GM18505 (cell line): ENCODE data around the gene PRDM11.
A peak's percentile ranks its signal among the peaks of the same experiment; 100 is the strongest.

Source experiments
- ATAC-seq: cut with Tn5 transposase; IDR thresholded peaks from one replicate; pipeline ENCODE4 v1.9.1; 2021; ENCODE audit not compliant: unreplicated experiment
- POLR2A ChIP-seq: IDR thresholded peaks from 4 replicates; pipeline ENCODE4 v1.6.1; 2011; ENCODE audit warnings: borderline replicate concordance; ENCODE audit not compliant: insufficient read depth, insufficient read length; ENCODE audit errors: extremely low read depth

The PRDM11 gene

DNA sequence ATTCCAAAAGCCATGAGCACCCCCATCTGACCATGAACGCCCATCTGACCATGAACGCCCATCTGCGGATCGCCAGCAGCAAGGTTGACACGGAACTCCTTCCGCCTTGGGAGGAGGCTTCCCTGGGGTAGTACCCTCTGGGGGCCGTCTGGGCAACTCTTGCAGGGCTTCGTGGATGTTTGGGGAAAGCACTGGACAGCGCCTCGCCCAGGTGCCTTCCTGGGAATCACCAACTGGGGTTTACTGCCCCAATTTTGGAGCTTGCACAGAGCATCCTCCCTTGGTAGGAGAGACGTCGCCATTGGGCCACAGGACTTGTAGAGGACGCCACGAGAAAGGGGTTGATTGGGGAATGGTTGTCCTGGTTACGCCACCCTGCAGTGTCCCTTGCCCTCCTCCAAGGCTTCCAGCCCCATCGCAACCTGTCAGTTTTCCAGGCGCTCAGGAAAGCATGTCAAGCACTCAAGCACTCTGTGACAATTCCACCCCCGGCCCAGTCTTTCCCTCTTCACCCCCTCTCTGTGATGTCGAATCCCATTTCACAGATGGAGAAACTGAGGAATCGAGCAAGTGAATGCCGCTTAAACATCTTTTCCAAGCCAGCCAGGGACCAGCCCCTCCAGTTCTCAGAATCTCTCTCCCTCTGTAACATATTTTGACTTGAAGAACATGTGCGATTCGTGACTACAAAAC lies 914 bp upstream of the PRDM11 start:
- TF ChIP-seq POLR2A = no peak
- no peak for ATAC-seq

DNA sequence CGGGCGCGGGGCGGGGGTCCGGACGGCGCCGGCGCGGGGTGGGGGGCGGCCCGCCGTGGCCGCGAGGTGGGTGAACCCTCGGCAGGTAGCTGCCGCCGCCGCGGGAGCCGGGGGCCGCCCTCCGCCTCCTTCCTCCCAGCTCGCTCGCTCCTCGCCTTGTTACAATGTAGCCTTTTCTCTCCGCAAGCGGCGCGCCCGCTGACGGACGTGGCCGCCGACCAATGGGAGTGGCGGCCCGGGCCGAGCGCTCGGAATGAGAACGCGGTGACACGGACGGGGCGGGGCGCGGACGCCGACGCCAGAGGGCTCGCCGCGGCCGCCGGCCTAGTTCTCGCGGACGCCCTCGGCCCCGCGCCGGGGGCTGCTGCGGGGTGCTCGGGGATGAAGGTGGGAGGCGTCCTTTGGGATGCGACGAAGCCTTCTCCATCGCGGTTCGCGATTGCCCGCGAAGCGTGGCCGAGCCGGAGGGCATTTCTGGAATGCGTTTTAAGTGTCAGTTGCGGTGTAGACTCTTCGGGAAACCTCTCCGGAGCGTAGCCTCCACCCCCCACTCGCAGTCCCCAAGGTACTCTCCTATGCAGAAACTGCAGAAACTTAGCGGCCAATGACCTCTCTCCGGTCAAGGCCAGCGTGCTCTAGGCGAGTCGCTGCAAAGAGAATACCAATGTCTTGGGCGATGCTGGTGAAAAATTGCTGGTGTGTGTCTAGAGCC lies 734 bp downstream of the PRDM11 start:
- peak; percentile 99 for ATAC-seq
- TF ChIP-seq POLR2A = peak; percentile 77

DNA sequence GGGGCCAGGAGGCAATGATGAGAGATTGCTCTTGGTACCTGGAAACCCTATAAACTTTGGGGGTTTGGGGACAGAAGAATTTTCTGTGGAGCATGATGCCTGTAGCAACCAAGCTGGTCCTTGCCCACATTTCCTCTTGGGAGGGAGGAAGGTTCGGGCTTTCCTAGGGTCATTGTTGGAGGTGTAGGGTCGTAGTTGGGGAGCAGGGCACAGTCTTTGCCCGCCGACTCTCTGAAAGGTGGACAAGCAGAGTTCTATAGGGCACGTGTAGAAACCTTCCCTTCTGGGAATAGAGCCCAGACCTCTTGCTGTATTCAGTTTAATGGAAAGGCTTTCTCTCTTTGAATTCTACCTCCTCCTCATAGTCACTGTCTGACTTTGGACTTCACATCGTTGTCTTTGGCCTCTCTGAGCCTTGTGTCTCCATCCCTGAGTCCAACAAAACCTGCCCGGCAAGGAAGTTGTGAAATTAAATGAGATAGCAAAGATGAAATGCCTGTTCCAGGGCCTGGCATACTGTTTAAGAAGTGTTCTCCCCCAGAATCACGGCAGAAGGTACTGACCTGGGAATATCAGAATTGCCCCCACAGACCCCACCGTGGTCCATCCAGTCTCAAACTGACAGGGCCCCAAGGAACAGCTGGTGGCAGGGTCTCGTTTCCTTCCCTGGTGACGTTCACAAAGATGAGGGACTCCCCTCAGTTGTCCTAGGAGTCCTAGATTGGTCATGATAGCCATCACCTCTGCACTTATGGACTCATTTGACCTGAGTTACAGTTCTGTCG lies 1.6 kb downstream of the PRDM11 start:
- TF ChIP-seq POLR2A = no peak
- no peak for ATAC-seq

DNA sequence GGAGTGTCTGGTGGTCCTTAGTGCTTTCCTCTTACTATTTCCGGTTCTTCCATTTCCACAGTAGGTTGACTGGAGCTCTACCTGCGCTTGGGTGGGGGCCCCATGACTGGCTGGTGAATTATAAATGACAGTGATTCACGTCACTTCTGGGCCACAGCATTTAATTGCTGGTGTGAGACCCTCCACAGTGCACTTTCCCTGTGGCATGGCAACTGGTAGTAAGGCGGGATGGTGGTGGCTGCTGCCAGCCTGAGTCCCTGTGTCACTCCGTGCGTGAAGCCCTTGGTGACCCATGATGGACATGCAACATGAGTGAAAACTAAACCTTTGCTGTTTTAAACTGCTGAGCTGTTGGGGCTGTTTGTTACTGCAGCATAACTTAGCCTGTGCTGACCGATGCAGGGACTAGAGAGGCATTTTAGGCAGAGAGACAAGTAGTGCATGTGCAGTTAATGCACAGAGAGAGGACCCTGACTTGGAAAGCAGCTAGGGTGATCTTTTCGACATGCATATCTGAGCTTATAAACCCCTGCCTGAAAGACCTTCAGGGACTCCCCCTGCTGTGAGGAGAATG lies 3.1 kb downstream of the PRDM11 start:
- TF ChIP-seq POLR2A = no peak
- ATAC-seq = no peak

DNA sequence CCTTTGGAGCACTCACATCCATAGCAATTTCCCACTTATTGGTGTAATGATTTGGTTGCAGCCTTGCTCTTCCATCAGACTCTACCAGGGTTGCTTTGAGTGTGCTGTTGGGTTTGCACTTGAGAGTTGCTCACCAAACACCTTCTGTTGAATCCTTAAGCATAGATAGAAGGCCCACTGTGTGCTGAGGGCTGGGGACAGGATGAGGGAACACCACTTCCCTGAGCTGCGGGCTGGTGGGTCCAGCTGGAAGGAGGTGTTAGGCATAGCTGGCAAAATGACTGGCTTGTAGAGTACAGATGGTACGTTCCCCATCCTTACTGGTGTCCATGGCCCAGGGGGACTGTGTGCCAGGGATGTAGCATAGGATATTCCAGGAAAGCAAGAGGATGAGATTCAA lies 3.9 kb downstream of the PRDM11 start:
- TF ChIP-seq POLR2A = no peak
- no peak for ATAC-seq

DNA sequence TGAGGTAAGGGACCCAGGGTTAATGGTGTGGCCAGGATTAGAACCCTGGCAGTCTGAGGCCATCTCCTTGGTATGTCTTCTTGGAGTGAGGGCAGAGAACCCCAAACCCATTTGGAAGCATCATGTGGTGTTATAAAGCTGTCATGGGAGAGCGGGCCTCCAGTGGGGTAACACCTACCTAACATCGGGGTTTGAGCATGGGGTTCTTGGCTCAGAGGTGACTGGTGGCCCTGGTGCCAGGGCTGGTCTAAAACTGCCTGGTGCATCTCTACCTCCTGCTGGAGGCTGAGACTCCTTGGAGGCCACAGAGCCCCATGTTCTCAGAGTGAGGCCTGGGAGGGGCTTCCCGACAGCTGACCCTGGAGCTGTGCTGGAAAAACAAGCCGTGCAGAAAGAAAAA lies 4.5 kb downstream of the PRDM11 start:
- no peak for TF ChIP-seq POLR2A
- ATAC-seq = no peak

DNA sequence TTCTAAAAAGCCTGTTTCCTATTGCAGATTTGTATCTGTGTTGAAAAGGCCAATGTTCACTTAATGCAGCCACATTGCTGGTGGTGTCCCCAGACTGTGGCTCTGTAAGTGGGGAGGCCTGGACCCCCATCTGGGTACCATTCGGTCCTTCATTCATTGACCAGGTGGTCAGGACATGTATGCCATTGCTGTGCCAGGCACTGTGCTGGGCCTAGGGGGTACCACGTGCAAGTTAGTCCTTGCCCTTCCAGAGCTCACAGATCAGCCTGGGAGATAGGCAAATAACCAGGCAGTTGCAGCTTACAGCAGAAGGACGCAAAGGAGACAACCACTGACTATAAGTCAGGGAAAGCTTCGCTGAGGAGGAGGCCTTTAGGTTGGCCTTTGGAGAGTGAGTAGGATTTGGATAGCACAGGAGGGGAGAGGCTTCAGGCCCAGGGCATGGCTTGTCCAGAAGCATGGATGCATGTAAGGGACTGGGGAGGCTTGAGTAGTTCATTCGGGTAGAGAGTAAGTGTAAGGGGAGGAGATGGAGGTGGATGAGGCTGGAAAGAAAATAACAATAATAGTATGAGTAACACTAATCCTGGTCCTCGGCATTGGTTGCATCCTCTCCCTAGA lies 5.0 kb downstream of the PRDM11 start:
- ATAC-seq = no peak
- no peak for TF ChIP-seq POLR2A

DNA sequence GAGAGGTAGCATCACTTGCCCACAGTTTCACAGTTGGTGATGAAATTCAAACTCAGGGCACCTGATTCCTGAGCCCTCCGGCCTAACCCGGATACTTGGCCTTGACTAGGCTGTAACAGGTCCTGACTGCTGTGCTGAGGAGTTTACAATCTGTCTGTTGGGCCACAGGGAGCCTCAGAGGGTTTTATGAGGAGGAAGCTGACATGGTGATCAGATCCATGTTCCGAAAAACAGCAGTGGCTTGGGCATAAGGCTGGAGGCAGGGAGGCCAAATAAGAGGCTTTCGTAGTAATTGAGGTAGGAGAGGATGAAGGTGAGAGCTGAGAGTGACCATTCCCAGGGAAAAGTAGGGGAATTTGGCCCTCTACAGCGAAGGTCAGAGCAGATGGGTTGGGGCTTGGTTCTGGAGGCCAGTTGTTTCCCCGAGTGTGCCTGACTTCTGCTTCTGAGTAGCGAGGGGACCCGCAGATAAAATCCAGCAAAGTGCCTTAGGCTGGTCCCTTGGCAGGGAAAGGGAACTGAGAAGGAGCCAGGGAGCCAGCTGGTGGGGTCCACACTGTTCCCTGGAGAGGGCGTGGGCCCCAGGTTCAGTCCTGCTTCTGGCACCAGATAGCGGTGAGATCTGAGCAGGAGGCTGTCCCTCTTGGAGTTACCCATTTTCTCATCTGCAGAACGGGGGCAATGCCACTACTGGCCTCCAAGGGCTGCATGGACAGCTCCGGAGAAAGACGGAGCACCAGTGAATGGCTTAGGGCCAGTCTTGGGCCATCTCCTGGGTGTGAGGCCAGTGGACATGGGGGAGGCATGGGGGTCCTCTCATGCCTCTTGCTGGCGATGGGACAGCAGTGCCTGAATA lies 6.5 kb downstream of the PRDM11 start:
- ATAC-seq = no peak
- TF ChIP-seq POLR2A = no peak

DNA sequence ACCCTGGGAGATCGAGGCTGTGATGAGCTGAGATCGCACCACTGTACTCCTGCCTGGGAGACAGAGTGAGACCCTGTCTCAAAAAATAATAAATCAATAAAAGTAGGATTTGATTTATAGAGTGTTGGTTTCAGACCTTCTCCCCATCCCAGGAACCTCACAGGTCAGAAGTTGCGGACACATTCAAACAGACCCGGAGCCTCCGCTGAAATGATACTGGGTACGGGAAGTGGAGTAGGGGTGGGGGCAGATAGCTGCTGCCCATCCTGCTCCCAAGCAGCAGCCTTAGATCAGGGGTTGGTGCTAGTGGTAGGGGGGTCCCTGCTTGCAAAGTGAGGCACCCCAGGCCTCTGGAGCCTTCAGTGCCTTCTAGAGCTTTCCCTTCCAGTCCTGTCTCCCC lies 7.8 kb downstream of the PRDM11 start:
- TF ChIP-seq POLR2A = no peak
- ATAC-seq = no peak

DNA sequence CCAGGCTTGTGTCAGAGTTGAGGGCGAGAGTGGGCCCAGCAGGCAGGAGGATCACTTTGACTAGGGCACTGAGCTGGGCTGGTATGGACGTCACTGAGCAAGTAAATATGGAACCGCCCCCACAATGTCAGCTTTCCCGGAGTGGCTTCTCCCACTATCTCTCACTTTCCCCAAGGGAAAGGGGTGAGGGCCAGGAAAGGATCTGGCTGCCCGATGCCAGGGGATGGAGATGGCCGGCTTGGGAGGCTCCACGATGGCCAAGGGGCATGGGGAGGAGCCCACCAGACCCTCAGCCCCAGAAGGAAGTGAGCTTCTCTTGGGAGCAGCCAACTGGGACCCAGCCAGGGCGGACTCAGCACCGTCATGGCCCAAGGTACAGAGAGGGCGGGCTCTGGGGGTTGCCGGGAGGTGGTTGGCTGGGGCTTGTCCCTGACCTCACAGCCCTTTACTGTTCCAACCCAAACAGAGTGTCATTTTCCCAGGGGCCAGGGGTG lies 8.7 kb downstream of the PRDM11 start:
- no peak for ATAC-seq

DNA sequence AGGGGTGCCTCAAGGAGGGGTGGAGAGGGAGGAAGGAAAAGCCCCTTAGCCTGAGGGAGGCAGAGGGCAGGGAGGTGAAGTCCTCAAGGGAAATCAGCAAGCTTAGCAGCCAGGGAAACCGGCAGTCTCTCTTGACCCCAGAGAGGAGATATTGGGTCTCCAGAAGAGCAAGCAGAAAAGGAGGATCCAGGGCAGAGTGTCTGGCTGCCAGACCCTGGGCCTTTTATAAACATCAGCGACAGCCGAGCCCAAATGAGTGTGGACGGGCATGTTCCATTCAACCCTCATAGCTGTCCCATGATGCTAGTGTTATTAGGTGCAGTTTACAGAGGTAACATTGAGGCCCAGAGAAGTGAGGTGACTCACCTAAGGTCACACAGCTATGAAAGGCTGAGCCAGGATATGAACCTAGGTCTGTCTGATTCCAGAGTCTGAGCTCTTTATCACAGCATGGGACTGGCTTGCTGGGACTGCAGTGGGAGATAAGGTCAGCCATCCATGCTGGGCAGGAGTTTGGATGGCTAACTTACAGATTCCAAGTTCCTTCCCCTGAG lies 9.3 kb downstream of the PRDM11 start:
- no peak for ATAC-seq

More for the DNA sequence above, 8.7 kb downstream of the PRDM11 start:
- TF ChIP-seq POLR2A = no peak

DNA sequence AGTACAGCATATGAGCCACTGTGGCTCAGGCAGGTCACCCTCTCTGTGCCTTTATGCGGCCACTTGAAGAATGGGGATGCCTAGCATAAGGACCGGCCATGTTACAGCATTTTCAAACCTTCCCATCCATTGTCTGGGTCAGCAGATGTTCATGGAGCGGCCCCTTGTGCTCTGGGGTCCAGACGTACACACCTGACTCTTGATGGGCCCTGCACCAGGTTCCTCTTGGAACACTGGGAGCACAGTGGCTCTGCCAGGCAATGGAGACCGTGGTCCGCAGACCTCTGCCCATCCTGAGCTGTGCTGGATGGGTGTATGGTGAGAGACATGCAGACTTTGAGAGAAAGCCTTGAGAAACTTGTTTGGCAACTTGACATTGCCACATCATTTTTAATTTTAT lies 9.8 kb downstream of the PRDM11 start:
- no peak for TF ChIP-seq POLR2A
- no peak for ATAC-seq

More for the DNA sequence above, 9.3 kb downstream of the PRDM11 start:
- TF ChIP-seq POLR2A = no peak
